Lung microvascular endothelial cell (primary cell): ENCODE results near the gene DRAXIN. TPM values are rescaled to one million over a fixed set of nuclear protein-coding genes. Genes with fewer than 3 reads are reported as not detected.

ENCODE experiments used
- DNase-seq, 2 donors: peaks; one replicate each; pipeline versions ENCODE4 v3.0.0 to v3.0.0-alpha.2; 2010; ENCODE audit warnings: low read depth in 2 of 2
- total RNA-seq: library from RNA; depleted of rRNA; stranded (reverse); fragments of >200 nt; gene quantifications from 2 replicates; pipeline ENCODE4 v1.2.1, GENCODE V29; 2014

The DRAXIN gene, protein sequence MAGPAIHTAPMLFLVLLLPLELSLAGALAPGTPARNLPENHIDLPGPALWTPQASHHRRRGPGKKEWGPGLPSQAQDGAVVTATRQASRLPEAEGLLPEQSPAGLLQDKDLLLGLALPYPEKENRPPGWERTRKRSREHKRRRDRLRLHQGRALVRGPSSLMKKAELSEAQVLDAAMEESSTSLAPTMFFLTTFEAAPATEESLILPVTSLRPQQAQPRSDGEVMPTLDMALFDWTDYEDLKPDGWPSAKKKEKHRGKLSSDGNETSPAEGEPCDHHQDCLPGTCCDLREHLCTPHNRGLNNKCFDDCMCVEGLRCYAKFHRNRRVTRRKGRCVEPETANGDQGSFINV
- total RNA-seq = under 0.01 and 0.22 TPM in 2 replicates

DNA sequence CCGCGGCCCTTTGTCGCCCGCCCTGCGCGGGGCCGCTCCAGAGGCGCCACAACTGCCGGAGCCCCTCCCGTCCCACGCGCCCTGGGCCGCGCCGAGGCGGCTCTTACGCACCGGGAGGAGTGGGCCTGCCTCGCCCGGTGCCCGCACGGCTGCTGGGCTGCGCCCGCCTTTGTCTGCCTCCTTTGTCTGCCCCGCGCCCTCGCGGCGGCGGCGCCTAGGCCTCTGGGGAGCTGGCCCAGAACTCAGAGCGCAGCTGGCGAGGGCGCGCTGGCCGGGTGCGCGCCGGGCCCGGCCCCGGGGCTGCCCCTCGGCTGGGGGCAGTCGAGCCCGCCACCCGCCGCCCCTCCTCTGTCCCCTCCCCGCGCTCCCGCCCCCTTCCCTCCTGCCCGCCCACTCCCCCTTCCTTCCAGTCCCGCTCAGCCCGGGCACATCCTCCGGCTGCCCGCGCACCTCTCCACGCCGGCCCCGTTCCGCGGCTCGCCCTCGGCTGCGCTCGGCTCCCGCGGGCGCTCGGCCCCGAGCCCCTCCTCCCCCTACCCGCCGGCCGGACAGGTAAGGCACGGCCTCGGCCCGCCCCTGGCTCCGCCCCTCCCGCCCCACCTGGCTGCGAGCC lies at the start of gene DRAXIN:
TSS of gene DRAXIN (plus strand) at position 409 of the 613 bp plus-strand sequence. CDS start 14,549 bp downstream, outside the sequence.
- peak in 1 of 2 donors; percentile 17 for DNase-seq

DNA sequence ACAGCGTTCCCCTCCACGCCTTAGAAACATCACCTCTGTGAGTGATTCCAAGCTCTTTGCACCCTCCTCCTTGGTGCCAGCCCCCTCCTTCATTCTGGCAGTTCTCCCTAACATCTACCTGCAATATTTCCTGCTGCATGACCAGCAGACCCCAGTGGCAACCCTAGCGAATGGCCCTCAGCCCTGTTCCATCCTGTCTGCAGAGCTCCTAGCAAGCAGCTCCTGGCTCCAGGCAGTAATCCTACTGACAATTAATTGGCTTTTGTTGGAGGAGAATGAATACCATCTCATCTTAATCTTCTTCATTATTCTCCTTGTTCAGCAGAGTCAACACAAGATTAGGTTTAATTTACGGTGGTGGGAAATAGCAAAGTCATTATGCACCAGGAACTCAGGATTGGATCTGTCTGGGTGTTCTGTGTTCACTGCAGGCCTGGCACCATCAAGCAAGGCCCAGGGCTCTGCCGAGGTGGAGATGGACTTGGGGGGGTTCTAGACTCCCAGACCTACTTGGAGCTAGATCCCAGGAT lies 49.7 kb upstream of the DRAXIN start:
- no peak for DNase-seq

DNA sequence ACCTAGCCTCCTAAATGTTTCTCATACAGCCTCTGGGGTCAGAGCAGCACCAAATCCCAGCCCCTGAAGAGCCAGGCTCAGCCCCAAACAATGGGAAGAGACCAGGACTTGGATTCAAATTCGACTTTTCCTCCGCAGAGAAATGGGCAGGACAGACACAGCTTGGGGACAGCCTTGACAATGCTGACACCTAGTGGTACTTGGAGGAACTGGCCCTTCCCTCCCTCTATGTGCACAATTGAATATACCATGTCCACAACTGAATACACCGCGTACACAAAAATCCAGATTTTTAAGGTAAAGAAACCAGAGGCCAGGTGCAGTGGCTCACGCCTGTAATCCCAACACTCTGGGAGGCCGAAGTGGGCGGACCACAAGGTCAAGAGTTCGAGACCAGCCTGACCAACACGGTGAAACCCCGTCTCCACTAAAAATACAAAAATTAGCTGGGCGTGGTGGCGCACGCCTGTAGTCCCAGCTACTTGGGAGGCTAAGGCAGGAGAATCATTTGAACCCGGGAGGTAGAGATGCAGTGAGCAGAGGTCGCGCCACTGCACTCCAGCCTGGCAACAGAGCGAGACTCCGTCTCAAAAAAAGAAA lies 49.0 kb upstream of the DRAXIN start:
- peak; percentile 71 to 81 for DNase-seq

DNA sequence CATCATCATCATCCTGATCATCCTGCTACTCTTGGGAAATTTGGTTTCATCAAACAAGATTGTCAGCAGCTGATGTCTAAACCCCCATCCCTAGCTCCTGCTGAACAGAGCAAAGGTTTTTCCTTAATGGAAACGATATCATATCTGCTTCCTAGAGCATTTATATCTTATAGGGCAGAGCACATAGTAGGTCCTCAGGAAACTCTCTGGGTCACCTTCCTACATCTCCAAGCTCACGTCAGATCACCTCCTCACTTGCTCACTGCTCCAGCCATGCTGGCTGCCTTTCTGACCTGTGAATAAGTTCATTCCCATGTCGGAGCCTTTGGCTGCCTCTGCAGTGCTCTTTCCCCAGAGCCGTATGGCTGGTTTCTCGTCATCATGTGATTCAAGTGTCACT lies 47.7 kb upstream of the DRAXIN start:
- DNase-seq = no peak

DNA sequence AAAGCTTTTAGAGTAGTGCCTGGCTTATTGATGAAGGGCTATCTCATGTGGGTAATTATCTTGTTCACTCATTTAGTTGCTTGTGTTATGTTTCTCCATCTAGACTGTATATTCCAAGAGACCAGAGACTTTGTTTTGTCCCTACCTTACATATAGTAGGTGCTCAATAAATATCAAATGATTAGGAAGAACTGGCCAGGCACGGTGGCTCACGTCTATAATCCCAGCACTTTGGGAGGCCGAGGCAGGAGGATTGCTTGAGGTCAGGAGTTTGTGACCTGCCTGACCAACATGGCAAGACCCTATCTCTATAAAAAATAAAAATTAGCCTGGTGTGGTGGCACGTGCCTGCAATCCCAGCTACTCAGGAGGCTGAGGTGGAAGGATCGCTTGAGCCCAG lies 46.2 kb upstream of the DRAXIN start:
- no peak for DNase-seq

DNA sequence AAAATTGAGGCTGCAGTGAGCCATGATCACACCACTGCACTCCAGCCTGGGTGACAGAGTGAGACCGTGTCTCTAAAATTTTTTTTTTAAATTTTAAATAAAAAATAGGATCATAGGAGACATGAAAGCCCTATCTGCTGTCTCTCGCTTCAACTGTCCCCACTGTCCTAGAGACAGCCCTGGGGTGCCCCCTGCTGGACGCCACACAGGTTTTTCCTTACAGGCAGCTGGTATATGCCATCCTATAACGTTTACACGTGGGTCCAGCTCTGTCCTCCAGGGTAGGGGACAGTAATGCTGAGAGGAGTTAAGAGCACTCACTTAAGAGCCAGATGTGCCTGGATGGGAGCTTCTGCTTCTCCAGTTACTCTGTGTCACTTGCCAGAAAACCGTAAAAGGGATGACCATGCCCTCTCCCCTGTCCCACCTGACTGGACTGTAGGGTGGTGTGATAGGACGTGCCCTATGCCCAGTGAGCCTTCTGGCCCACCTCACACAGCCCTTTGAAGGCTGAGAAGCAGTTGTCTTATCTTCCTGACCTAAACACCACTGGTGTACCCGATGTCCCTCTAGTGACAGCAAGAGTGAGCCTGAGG lies 45.7 kb upstream of the DRAXIN start:
- peak; percentile 80 to 90 for DNase-seq

DNA sequence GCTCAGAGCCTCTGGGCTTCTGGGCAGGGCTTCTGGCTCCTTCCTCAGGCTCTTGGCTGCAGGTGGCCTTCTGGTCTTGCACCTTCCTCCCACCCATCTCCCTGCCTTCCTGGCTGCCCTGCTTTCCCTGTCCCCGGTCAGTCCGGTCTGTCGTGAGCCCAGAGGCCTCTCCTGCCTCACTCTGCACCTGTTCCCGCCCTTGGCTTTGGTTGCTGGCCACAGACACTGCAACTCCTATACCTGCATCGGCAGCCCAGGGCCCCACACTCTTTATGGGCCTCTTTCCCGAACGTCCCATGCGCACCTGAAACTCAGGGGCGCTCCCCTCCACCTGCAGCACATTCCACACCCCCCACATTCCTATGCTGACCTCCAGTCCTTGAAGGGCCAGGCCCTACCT lies 45.2 kb upstream of the DRAXIN start:
- no peak for DNase-seq

DNA sequence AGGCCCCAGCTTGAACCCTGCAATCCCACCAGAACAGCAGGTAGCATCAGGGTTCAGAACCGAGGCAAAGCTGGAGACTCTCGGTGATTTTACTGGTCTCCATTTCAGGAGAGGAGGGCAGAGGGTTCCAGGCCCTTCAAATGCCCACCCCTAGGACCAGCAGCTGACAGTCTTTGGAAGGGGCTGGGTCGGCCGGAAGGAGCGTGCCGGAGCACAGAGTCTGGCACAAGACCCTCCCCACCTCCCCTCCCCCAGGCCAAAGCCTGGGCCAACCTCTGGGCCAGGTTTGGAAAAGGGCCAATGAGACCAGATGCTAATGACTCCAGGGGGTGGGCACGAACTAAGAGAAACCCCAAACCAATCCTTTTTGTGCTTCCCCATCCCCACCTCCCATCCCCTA lies 44.2 kb upstream of the DRAXIN start:
- no peak for DNase-seq

DNA sequence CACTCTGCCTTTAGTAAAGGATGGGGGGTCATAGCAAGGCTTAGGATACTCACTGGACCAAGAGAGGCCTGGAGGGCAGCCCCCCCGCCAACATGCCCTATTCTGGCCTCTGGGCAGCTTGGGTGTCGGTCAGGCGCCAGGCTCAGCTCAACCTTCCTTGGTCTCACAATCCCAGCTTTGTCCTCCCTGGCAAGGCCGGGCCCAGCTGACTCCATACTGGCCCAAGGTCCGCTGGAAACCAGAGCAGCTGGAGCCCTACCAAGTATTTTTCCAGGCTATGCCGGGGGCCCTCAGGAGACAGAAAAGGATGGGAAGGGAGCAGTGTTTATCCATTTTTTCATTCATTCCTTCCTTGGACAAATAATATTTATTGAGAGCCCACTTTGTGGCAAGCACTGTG lies 43.5 kb upstream of the DRAXIN start:
- DNase-seq = no peak

DNA sequence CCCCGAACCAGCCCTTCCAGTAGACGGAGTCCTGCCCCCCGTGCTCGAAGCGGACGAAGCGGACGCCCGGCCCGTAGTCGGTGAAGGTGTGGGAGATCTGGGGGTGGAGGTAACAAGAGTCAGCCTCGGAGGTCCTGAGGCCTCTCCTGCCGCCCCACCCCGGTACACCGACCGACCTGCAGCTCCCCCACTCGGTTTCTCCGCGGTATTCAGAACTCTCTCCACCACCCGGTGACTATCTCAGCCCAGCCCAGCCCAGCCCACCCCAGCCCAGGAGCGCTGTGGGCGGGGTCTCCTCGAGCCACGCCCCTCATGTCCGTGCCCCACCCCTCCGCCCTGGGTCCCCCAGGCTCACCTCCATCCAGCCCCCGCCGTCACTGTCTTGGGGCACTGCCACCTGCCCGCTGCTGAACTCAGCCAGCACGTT lies 42.8 kb upstream of the DRAXIN start:
- DNase-seq = peak in 1 of 2 donors; percentile 26

DNA sequence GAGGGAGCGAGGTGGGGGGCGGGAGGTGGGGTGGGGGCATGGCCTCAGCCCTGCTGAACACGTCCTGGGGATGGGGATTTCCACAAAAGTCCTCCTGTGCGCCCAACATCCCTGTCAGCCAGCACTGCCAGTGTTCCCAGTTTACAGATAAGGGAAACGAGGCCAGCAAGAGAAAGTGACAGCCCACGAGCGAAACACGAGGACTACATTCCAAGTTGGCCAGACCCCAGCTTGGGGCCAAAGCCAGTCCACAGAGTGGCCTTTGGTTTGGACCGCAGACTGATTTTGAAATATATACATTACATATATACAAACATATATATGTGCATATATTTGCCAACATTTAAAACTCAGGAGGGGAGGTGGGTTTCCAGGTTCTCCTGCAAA lies 42.3 kb upstream of the DRAXIN start:
- DNase-seq = no peak

DNA sequence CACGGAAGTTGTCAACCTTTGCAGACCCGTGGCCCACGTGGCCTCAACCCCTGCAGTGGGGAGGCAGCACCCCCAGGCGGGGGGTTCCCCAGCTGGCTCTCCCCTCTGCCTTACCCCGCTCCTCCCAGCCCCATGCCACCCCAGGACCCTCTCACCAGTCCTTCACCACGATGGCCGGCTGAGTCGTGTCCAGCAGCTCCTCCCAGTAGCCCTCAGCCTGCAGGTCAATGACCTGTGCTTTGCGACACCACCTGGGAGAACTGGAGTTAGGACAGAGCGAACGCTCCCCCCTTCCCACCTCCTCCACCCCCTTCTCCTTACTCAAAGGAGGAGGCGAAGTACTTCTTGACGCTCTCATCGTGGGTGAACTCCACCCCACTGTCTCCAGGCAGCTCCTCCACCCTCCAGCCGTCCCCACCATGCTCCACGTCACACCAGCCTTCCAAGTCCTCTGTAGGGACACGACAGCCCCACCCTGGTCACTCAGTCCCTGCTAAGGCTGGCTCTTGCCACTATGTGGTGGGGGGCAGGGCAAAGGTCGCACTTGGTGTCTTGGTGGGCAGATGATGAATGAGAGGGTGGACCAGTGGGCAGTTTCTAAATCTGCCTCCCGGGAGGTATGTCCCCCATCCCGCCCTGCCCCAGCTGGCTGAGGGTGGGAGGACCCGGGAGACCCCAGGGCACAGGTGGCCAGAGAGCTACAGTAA lies 41.7 kb upstream of the DRAXIN start:
- no peak for DNase-seq

DNA sequence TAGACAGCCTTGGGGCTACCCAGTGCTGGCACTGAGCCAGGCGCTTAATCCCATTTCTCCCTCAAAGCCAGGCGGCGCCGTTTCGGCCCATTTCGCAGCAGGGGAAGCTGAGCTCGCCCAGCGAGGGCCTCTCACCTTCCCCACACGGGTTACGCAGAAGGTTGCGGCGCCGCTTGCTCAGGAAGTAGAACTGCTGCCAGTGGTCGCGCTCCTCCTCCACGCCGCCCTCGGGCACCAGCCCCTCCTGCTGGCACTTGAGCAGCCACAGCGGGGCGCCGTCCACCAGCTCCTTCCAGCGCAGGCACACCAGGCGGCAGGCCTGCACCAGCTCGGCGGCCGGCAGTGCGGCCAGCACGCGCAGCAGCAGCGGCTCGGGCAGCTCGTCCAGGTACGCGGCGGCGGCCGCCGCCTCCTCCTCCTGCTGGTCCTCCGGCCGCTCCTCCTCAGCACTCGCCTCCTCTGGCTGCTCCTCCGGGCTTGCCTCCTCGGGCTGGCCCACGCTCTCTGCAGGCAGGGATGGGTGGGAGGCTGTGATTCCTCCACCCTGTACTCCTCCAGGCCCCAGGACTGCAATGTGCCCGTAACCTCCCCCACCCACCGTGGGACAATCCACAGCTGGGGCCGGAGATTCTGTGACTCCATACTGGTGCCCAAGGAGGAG lies 41.0 kb upstream of the DRAXIN start:
- DNase-seq = peak; percentile 78 to 90

DNA sequence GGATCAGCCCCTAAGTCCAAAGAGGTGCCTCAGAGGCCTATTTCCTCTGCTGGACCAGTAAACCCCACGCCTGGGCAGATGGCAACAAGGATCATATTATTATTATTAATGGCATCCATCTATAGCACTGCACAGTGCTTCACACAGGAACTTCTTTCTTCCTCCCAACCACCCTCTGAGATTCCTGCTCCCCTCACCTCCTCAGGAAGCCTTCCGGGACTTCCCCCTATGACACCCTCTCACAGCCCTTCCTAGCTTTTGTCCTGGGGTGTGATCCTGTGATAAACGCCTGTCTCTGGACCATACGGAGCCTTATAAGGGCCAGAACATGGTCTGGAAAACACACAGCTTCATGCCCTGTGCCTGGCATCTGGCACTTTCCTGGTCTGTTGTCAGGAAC lies 40.5 kb upstream of the DRAXIN start:
- no peak for DNase-seq

DNA sequence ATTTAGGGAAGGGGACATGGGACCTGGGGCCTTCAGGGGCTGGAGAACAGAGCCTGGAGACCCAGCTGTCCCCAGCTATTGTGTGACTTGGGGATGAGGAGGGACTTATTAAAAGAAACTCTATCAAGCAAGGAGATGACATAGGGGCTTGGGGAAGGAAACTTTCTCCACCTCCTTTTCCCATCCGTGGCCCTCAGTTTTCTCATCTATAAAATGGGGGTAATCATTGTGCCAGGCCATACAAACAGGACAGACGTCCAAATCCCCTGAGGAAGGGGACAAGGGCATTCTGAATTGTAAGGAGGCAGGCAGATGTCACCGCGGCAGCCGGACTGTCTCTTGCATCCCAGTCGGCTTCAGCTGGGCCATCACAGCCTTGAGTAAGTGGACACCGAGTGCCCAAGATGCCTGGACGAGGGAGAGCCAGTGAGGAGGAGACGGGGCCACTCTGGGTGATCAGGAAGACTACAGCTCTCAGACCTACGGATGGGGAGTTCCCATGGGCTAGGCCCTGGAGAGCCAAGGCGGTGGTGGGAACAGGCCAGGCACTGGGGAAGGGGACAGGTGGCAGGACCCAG lies 39.2 kb upstream of the DRAXIN start:
- DNase-seq = no peak

DNA sequence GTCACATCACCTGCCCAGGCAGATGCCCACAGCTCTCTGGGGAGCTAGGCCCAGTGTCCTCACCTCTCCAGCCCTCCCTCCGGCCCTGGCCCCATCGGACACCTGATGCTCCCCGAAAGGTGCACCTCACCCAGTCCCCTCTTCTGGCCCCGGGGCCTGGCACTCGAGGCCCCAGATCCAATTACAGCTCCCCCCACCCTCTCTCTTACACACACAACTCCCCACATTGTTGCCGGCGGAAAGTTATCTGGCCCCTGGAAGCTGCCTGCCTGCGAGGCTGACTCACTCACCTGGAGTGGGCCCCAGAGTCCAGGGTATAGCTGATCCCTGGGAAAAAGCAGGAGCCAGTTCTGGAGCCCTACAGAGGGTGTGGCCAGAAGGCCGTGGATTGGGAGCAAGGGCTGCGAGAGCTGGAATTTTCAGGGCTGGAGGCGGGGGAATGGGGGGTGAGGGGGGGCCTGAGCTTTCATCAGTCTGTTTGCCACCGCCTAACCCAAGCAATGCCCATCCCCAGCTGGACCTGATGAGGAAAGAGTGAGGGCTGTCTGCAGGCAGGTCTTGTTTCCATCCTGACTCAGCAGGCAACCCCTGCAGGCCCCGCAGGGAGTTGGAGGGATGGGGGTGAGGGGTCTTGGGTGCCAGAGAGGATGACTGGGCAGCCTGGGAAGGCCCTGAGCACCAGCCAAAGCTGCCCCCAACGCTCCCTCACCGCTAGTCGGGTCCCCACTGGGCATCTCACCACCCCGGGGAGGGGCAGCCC lies 38.2 kb upstream of the DRAXIN start:
- DNase-seq = no peak

DNA sequence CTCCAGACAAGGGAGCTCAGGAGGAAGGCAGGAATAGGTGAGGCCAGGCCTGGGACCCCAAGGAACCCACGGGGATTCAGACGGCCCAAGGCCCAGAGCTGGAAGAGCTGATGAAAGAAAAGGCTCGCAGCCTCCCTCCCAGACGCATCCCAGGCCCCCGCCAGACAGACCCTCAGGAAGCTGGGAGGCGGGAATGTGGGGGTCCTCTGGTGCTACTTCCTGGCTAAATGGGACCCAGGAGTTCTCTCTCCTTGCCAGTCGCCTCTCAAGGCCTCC lies 37.7 kb upstream of the DRAXIN start:
- no peak for DNase-seq

DNA sequence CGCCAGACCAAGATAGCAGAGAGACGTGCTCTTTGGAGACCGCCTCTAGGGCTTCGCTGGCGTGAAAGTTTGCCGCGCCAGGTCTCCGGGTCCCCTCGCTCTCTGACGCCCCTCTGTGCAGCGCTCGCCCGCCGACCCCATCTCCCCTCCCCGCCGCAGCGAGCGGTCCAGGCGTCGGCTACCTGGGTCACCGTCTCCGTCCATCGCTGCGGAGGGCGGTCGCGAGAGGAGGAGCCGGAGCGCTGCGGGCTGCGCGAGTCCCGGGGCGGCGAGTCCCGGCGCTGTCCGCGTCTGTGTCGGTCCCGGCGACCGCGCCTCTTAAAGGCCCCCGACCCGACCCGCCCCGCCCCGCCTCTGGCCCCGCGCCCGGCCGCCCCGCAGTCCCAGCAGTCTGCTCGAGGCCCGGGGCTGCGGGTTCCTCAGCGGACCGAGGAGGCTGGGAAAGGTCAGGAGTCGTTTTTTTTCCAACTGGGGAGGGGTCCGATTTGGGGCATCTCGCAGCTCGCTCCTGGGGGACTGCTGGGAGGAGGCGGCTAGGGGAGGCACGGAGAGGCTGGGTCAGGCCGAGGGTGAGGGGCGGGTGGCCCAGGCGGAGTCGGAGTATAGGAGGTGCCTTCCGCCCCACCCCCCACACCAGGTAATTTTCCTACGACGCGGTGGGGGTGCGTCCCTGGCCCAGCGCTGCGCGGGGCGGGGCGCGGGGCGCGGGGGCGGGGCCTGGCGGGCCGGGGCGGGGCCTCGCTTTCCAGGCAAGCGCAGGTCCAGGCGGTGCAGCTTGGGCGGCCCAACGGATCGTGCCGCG lies 37.2 kb upstream of the DRAXIN start, which contains the start of the genes FBXO2 and FBXO44:
TSS of gene FBXO2 (minus strand) at position 293 of the 802 bp plus-strand sequence. CDS start at position 204, 89 bp downstream.
TSS of gene FBXO44 (plus strand) at position 741 of the 802 bp plus-strand sequence. CDS start 959 bp downstream, outside the sequence.
- peak in 1 of 2 donors; percentile 60 for DNase-seq
